ENCODE results near the gene PLEKHA6.

PLEKHA6 gene

DNA sequence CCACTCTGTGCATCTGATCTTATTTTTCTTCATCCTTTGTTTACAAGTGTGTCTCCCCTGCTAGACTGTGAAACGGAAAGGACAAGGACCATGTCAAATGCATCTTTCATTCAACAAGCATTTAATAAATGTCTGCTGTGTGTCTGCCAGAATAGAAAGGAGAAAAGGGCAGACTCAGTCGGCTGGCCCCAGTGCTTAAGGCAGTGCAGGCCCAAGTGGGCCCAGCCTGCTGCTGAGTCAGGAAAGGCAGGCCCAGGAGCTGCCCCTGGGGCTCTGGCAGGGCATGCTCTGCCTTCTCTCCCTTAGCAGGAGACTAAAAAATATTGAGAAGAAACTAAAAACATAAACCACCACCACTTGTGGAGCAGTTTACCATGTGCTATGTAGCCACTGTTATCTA is 38.1 kb downstream of the PLEKHA6 start:
- H3K4me3 ChIP-seq (ENCODE audit: low read depth, low read length) = no peak overlapping the region
- H3K9me3 ChIP-seq (ENCODE audit: control insufficient read depth, insufficient read depth, low read length) = no peaks in the 10 kb centered on the region
- H3K27me3 ChIP-seq (ENCODE audit: control insufficient read depth, insufficient read depth, low read length) = no peaks in the 10 kb centered on the region
- no peaks in the 10 kb centered on the region for H3K36me3 ChIP-seq (ENCODE audit: control insufficient read depth, insufficient read depth, low read length)
- H3K27ac ChIP-seq (ENCODE audit: low read depth, low read length) = no peak overlapping the region
- no peak overlapping the region for H3K9ac ChIP-seq (ENCODE audit: low read depth, low read length)
- H3K4me1 ChIP-seq (ENCODE audit: control insufficient read depth, insufficient read depth, low read length) = peaks cover 9% of the 10 kb centered on the region; the same call in 1 of the 2 replicates

GRCh38 chr1:204321051-204321450 is 38.7 kb downstream of the PLEKHA6 start:
- no peak overlapping the region for H3K27ac ChIP-seq (ENCODE audit: low read depth, low read length)
- H3K9me3 ChIP-seq (ENCODE audit: control insufficient read depth, insufficient read depth, low read length) = no peaks in the 10 kb centered on the region
- no peaks in the 10 kb centered on the region for H3K27me3 ChIP-seq (ENCODE audit: control insufficient read depth, insufficient read depth, low read length)
- H3K9ac ChIP-seq (ENCODE audit: low read depth, low read length) = no peak overlapping the region
- peaks cover 9% of the 10 kb centered on the region; the same call in 1 of the 2 replicates for H3K4me1 ChIP-seq (ENCODE audit: control insufficient read depth, insufficient read depth, low read length)
- no peaks in the 10 kb centered on the region for H3K36me3 ChIP-seq (ENCODE audit: control insufficient read depth, insufficient read depth, low read length)
- H3K4me3 ChIP-seq (ENCODE audit: low read depth, low read length) = no peak overlapping the region

GRCh38 chr1:204320382-204320804 is 39.3 kb downstream of the PLEKHA6 start:
- Histone ChIP-seq H3K27ac (ENCODE audit: low read depth, low read length) (no peak overlapping the region), H3K36me3 (ENCODE audit: control insufficient read depth, insufficient read depth, low read length) (no peaks in the 10 kb centered on the region), H3K27me3 (ENCODE audit: control insufficient read depth, insufficient read depth, low read length) (no peaks in the 10 kb centered on the region), H3K4me3 (ENCODE audit: low read depth, low read length) (no peak overlapping the region), H3K4me1 (ENCODE audit: control insufficient read depth, insufficient read depth, low read length) (peaks cover 9% of the 10 kb centered on the region; the same call in 1 of the 2 replicates), H3K9ac (ENCODE audit: low read depth, low read length) (no peak overlapping the region), H3K9me3 (ENCODE audit: control insufficient read depth, insufficient read depth, low read length) (no peaks in the 10 kb centered on the region)

- H3K4me1 ChIP-seq (ENCODE audit: control insufficient read depth, insufficient read depth, low read length) = peaks cover 10% of the 10 kb centered on the region; the same call in 1 of the 2 replicates
- H3K9me3 ChIP-seq (ENCODE audit: control insufficient read depth, insufficient read depth, low read length) = no peaks in the 10 kb centered on the region
- no peak overlapping the region for H3K9ac ChIP-seq (ENCODE audit: low read depth, low read length)
- H3K27ac ChIP-seq (ENCODE audit: low read depth, low read length) = no peak overlapping the region
- no peak overlapping the region for H3K4me3 ChIP-seq (ENCODE audit: low read depth, low read length)
- H3K36me3 ChIP-seq (ENCODE audit: control insufficient read depth, insufficient read depth, low read length) = no peaks in the 10 kb centered on the region
- no peaks in the 10 kb centered on the region; the same call in 1 of the 2 replicates for H3K27me3 ChIP-seq (ENCODE audit: control insufficient read depth, insufficient read depth, low read length)
Observed at GRCh38 chr1:204319462-204319861, 40.3 kb downstream of the PLEKHA6 start.

- H3K4me3 ChIP-seq (ENCODE audit: low read depth, low read length) = no peak overlapping the region
- no peak overlapping the region for H3K9ac ChIP-seq (ENCODE audit: low read depth, low read length)
- H3K36me3 ChIP-seq (ENCODE audit: control insufficient read depth, insufficient read depth, low read length) = no peaks in the 10 kb centered on the region
- peaks cover 14% of the 10 kb centered on the region for H3K4me1 ChIP-seq (ENCODE audit: control insufficient read depth, insufficient read depth, low read length)
- H3K27ac ChIP-seq (ENCODE audit: low read depth, low read length) = no peak overlapping the region
- H3K9me3 ChIP-seq (ENCODE audit: control insufficient read depth, insufficient read depth, low read length) = no peaks in the 10 kb centered on the region
- no peaks in the 10 kb centered on the region; the same call in 1 of the 2 replicates for H3K27me3 ChIP-seq (ENCODE audit: control insufficient read depth, insufficient read depth, low read length)
Observed at GRCh38 chr1:204319027-204319426, 40.7 kb downstream of the PLEKHA6 start.

GRCh38 chr1:204318324-204318723 is 41.4 kb downstream of the PLEKHA6 start:
- Histone ChIP-seq H3K4me1 (ENCODE audit: control insufficient read depth, insufficient read depth, low read length) (peaks cover 21% of the 10 kb centered on the region), H3K9me3 (ENCODE audit: control insufficient read depth, insufficient read depth, low read length) (no peaks in the 10 kb centered on the region), H3K27ac (ENCODE audit: low read depth, low read length) (no peak overlapping the region), H3K9ac (ENCODE audit: low read depth, low read length) (no peak overlapping the region), H3K4me3 (ENCODE audit: low read depth, low read length) (no peak overlapping the region), H3K36me3 (ENCODE audit: control insufficient read depth, insufficient read depth, low read length) (no peaks in the 10 kb centered on the region), H3K27me3 (ENCODE audit: control insufficient read depth, insufficient read depth, low read length) (no peaks in the 10 kb centered on the region; the same call in 1 of the 2 replicates)

DNA sequence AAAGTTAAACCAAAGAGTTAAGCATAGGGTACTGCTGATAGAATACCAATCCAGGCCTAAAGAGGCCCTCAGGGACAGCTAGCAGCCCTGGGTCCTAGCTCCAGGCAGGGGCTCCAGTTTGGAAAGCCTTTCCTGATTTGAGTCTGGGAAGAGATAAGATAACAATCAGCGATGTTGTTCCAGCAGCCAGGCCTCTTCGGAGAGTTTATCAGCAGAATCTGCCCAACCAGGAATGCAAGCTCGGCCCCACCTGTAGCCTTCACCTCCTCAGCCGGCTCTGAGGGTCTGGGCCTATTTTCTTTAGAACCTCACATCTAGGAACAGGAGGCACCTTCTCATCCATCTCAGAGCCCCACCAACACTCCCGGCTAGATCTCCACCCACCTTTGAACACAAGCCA is 42.6 kb downstream of the PLEKHA6 start:
- Histone ChIP-seq H3K9ac (ENCODE audit: low read depth, low read length) (no peak overlapping the region), H3K4me1 (ENCODE audit: control insufficient read depth, insufficient read depth, low read length) (peaks cover 17% of the 10 kb centered on the region), H3K27me3 (ENCODE audit: control insufficient read depth, insufficient read depth, low read length) (no peaks in the 10 kb centered on the region; the same call in 1 of the 2 replicates)

DNA sequence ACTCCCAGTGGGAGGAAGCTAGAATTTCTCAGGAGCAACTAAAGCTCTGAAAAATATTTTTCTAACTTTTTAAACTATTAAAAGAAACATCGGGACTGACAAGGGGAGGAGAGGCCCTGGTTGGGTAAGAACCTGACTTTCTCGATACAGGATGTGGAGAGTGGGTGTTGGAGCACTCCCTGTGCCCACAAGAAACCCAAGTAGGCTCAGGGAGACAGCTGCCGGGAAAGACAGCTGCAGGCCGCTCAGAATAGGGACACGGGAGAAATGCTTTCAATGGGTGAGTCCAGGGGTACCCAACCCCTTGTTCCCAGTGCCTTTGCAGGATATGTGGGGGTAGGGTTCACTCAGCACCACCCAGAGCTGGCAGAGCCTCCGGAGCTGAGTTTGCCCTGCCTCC is 43.6 kb downstream of the PLEKHA6 start:
- no peak overlapping the region for H3K9ac ChIP-seq (ENCODE audit: low read depth, low read length)
- H3K9me3 ChIP-seq (ENCODE audit: control insufficient read depth, insufficient read depth, low read length) = no peaks in the 10 kb centered on the region
- no peaks in the 10 kb centered on the region; the same call in 1 of the 2 replicates for H3K27me3 ChIP-seq (ENCODE audit: control insufficient read depth, insufficient read depth, low read length)
- no peak overlapping the region for H3K27ac ChIP-seq (ENCODE audit: low read depth, low read length)
- H3K36me3 ChIP-seq (ENCODE audit: control insufficient read depth, insufficient read depth, low read length) = no peaks in the 10 kb centered on the region
- H3K4me1 ChIP-seq (ENCODE audit: control insufficient read depth, insufficient read depth, low read length) = peaks cover 14% of the 10 kb centered on the region
- no peak overlapping the region for H3K4me3 ChIP-seq (ENCODE audit: low read depth, low read length)

More for the DNA sequence above, 42.6 kb downstream of the PLEKHA6 start:
- no peak overlapping the region for H3K4me3 ChIP-seq (ENCODE audit: low read depth, low read length)
- H3K9me3 ChIP-seq (ENCODE audit: control insufficient read depth, insufficient read depth, low read length) = no peaks in the 10 kb centered on the region
- H3K27ac ChIP-seq (ENCODE audit: low read depth, low read length) = no peak overlapping the region
- H3K36me3 ChIP-seq (ENCODE audit: control insufficient read depth, insufficient read depth, low read length) = no peaks in the 10 kb centered on the region

GRCh38 chr1:204314893-204315658 is 44.7 kb downstream of the PLEKHA6 start:
- H3K9ac ChIP-seq (ENCODE audit: low read depth, low read length) = no peak overlapping the region
- H3K27me3 ChIP-seq (ENCODE audit: control insufficient read depth, insufficient read depth, low read length) = no peaks in the 10 kb centered on the region; the same call in 1 of the 2 replicates
- H3K9me3 ChIP-seq (ENCODE audit: control insufficient read depth, insufficient read depth, low read length) = no peaks in the 10 kb centered on the region
- no peak overlapping the region for H3K4me3 ChIP-seq (ENCODE audit: low read depth, low read length)
- H3K27ac ChIP-seq (ENCODE audit: low read depth, low read length) = no peak overlapping the region
- H3K4me1 ChIP-seq (ENCODE audit: control insufficient read depth, insufficient read depth, low read length) = peaks cover 23% of the 10 kb centered on the region
- H3K36me3 ChIP-seq (ENCODE audit: control insufficient read depth, insufficient read depth, low read length) = no peaks in the 10 kb centered on the region

DNA sequence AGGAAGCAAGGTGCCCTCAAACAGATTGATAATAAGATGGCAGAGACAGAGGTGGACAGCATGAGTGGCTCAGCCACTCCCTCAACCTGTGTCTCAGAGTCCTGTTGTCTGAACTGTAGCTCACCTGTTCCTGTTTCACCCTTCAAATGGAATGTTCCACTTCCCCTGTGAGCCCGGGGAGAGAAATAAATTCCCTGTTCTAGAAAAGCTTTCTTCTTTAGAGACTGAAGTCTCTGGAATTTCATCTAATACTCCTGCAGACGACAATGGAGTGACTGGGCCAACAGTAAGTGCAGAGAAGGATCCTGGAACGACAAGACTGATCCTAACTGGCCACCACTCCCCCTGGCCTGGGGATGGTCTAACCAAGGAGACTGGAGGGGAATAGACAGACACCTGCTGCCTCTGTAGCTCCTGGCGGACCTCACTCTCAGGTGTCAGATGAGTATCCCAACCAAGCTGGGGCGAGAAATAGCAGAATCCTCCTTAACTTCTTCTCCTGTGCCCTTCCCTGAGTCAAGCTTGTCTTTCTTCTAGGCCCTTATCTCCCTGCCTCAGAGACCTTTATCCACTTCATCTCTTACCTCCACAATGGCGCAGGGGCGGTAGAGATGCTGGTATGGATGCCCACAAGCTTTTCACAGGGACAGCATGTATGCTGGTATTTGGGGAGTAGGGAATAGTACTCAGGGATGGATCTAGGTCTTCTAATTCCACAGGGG is 45.4 kb downstream of the PLEKHA6 start:
- Histone ChIP-seq H3K4me3 (ENCODE audit: low read depth, low read length) (no peak overlapping the region), H3K36me3 (ENCODE audit: control insufficient read depth, insufficient read depth, low read length) (no peaks in the 10 kb centered on the region), H3K9ac (ENCODE audit: low read depth, low read length) (no peak overlapping the region), H3K9me3 (ENCODE audit: control insufficient read depth, insufficient read depth, low read length) (no peaks in the 10 kb centered on the region), H3K27me3 (ENCODE audit: control insufficient read depth, insufficient read depth, low read length) (no peaks in the 10 kb centered on the region; the same call in 1 of the 2 replicates), H3K27ac (ENCODE audit: low read depth, low read length) (no peak overlapping the region), H3K4me1 (ENCODE audit: control insufficient read depth, insufficient read depth, low read length) (peaks cover 24% of the 10 kb centered on the region)

- Histone ChIP-seq H3K27ac (ENCODE audit: low read depth, low read length) (no peak overlapping the region), H3K27me3 (ENCODE audit: control insufficient read depth, insufficient read depth, low read length) (no peaks in the 10 kb centered on the region; the same call in 1 of the 2 replicates)
Observed at GRCh38 chr1:204313675-204314074, 46.1 kb downstream of the PLEKHA6 start.

More at GRCh38 chr1:204313675-204314074, 46.1 kb downstream of the PLEKHA6 start:
- Histone ChIP-seq H3K36me3 (ENCODE audit: control insufficient read depth, insufficient read depth, low read length) (no peaks in the 10 kb centered on the region), H3K4me3 (ENCODE audit: low read depth, low read length) (no peak overlapping the region), H3K9ac (ENCODE audit: low read depth, low read length) (no peak overlapping the region), H3K9me3 (ENCODE audit: control insufficient read depth, insufficient read depth, low read length) (no peaks in the 10 kb centered on the region), H3K4me1 (ENCODE audit: control insufficient read depth, insufficient read depth, low read length) (peaks cover 24% of the 10 kb centered on the region)
